ENCODE measurements around the gene PARD3. TPM values are rescaled to one million over a fixed set of nuclear protein-coding genes. Genes with fewer than 3 reads are reported as not detected.

The PARD3 gene
- polyA plus RNA-seq, 3 donors: 0.51 TPM; not detected in 2

DNA sequence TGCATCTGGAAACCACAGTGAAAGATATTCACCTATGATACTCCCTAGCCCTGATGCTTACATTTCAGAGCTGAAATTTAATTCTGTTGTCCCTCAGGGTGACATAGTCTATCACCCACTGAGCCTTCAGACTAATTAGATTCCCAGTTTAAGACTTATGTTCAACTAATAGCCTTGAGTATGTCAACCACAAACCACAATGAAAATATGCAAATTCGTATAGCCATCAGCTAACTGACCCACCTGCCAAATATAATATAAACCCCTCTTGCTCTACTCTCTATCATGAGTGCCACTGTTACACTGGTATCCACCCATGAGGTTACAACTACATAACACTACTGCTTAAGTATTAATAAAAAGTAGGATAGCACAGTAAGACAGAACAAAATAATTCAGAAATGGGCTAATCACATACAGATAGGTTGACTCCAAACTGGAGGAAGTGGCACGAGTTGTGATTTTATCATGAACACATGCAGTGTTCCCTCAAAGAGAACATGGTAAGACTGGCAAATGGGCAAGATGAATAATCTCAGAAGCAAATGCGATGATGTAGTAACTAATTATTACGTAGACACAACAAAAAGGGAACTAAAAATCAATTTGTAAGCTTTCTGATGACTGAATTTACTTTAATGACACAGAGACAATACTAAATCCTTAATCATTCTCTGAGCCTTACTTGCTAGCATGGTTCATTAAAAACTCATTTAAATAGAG lies 290.6 kb downstream of the PARD3 start:
- no peaks in the 10 kb centered on the region for H3K9me3 ChIP-seq (replicated peaks in 1 of 2; ENCODE audit: control insufficient read depth in 1 of 2, insufficient read depth in 1 of 2, low read length in 2 of 2)
- intact Hi-C loops (cut with micrococcal nuclease): no loop called here
- H3K27me3 Mint-ChIP-seq (ENCODE audit: low read depth in 3 of 3): peaks cover 0 to 6% (median 0%) of the 10 kb centered on the region in 3 donors
- no peaks in the 10 kb centered on the region for H3K36me3 ChIP-seq (replicated peaks in 1 of 2; ENCODE audit: control insufficient read depth in 1 of 2, insufficient read depth in 2 of 2, low read length in 2 of 2)
- no peak overlapping the region for H3K4me2 ChIP-seq (replicated peaks; ENCODE audit: extremely low read depth, low read length, poor library complexity, severe bottlenecking)
- no peaks in the 10 kb centered on the region for H4K20me1 ChIP-seq (ENCODE audit: insufficient read depth, low read length)
- WGBS (ENCODE audit: insufficient coverage): 20% methylated on average over 1 of the region's 4 CpGs
- H2AFZ ChIP-seq (ENCODE audit: insufficient read depth, low read depth, low read length, poor library complexity, severe bottlenecking): no peak overlapping the region
- H3K27ac ChIP-seq (ENCODE audit: low read depth in 1 of 2, low read length in 2 of 2): no peak overlapping the region
- H3K4me1 ChIP-seq (ENCODE audit: control insufficient read depth in 1 of 2, insufficient read depth in 2 of 2, low read length in 2 of 2): no peaks in the 10 kb centered on the region
- no peaks in the 10 kb centered on the region for H3K36me3 Mint-ChIP-seq
- H3K79me2 ChIP-seq (ENCODE audit: insufficient read depth, low read length): no peaks in the 10 kb centered on the region
- TF ChIP-seq, protein P1, sequence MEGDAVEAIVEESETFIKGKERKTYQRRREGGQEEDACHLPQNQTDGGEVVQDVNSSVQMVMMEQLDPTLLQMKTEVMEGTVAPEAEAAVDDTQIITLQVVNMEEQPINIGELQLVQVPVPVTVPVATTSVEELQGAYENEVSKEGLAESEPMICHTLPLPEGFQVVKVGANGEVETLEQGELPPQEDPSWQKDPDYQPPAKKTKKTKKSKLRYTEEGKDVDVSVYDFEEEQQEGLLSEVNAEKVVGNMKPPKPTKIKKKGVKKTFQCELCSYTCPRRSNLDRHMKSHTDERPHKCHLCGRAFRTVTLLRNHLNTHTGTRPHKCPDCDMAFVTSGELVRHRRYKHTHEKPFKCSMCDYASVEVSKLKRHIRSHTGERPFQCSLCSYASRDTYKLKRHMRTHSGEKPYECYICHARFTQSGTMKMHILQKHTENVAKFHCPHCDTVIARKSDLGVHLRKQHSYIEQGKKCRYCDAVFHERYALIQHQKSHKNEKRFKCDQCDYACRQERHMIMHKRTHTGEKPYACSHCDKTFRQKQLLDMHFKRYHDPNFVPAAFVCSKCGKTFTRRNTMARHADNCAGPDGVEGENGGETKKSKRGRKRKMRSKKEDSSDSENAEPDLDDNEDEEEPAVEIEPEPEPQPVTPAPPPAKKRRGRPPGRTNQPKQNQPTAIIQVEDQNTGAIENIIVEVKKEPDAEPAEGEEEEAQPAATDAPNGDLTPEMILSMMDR (IDR thresholded peaks at IDR 0.05): no peak
- no peak overlapping the region for H3K9ac ChIP-seq (ENCODE audit: insufficient read depth, low read length, poor library complexity, severe bottlenecking)
- H3K9me3 Mint-ChIP-seq: no peaks in the 10 kb centered on the region
- H3K4me3 Mint-ChIP-seq: no peak overlapping the region
- no peak overlapping the region for H3K27ac Mint-ChIP-seq
- H3K27me3 ChIP-seq (ENCODE audit: control insufficient read depth in 2 of 2, insufficient read depth in 2 of 2, low read length in 2 of 2): no peaks in the 10 kb centered on the region
- peaks cover 2% of the 10 kb centered on the region for H3K4me1 Mint-ChIP-seq
- no peak overlapping the region for H3K4me3 ChIP-seq (replicated peaks in 1 of 3; ENCODE audit: low read depth in 2 of 3, low read length in 3 of 3)
- no peak for DNase-seq

DNA sequence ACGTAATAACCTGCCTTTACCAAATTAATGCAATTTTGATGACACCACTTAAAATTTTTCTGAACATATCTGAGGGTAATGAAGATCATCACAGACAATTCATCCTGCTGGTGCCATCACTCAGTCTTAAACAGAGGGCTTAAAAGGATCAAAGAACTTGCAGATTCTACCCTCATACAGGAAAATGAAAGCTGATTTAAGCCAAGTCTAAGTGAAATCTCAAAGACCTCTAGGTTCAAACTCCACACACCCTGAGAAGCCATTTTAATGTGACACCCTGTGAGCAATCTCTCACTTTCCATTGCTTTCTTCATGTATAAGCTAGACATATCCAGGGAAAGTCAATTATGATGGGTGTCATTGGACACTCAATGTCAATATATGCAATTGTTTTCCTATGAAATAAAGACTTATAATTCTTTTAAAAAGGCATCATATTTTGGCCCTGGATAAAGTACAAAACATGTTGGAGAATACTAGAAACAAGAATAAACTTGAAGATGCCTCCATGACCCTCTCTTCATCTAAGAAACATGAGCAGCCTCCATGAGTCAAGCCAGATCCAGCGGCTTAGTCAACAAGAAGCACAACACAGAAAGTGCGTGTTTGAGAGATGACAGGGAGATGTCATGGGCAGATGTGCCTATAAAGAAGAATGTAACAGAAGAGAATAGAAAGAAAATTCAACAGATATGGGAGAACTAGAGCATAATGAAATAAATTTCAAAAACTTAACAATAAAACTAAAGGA lies 291.9 kb downstream of the PARD3 start:
- H3K9me3 Mint-ChIP-seq: no peaks in the 10 kb centered on the region
- H3K27ac Mint-ChIP-seq: no peak overlapping the region
- H3K4me3 Mint-ChIP-seq: no peak overlapping the region
- peaks cover 2% of the 10 kb centered on the region for H3K4me1 Mint-ChIP-seq
- TF ChIP-seq, protein P1 (IDR thresholded peaks at IDR 0.05): no peak
- Histone ChIP-seq H4K20me1 (ENCODE audit: insufficient read depth, low read length) (no peaks in the 10 kb centered on the region), H3K4me3 (replicated peaks in 1 of 3; ENCODE audit: low read depth in 2 of 3, low read length in 3 of 3) (no peak overlapping the region), H3K4me2 (replicated peaks; ENCODE audit: extremely low read depth, low read length, poor library complexity, severe bottlenecking) (no peak overlapping the region), H3K9me3 (replicated peaks in 1 of 2; ENCODE audit: control insufficient read depth in 1 of 2, insufficient read depth in 1 of 2, low read length in 2 of 2) (no peaks in the 10 kb centered on the region), H3K27ac (ENCODE audit: low read depth in 1 of 2, low read length in 2 of 2) (no peak overlapping the region), H2AFZ (ENCODE audit: insufficient read depth, low read depth, low read length, poor library complexity, severe bottlenecking) (no peak overlapping the region), H3K79me2 (ENCODE audit: insufficient read depth, low read length) (no peaks in the 10 kb centered on the region), H3K9ac (ENCODE audit: insufficient read depth, low read length, poor library complexity, severe bottlenecking) (no peak overlapping the region), H3K27me3 (ENCODE audit: control insufficient read depth in 2 of 2, insufficient read depth in 2 of 2, low read length in 2 of 2) (no peaks in the 10 kb centered on the region), H3K36me3 (replicated peaks in 1 of 2; ENCODE audit: control insufficient read depth in 1 of 2, insufficient read depth in 2 of 2, low read length in 2 of 2) (no peaks in the 10 kb centered on the region), H3K4me1 (ENCODE audit: control insufficient read depth in 1 of 2, insufficient read depth in 2 of 2, low read length in 2 of 2) (no peaks in the 10 kb centered on the region)
- intact Hi-C loops (cut with micrococcal nuclease): no loop called here
- no peak for DNase-seq
- WGBS (ENCODE audit: insufficient coverage): no CpG with 5 or more reads among the region's 3 CpGs
- H3K36me3 Mint-ChIP-seq: no peaks in the 10 kb centered on the region
- peaks cover 0 to 6% (median 0%) of the 10 kb centered on the region in 3 donors for H3K27me3 Mint-ChIP-seq (ENCODE audit: low read depth in 3 of 3)

Measured in CD14-positive monocyte (primary cell).